SK-N-SH (cell line): ENCODE measurements around the gene CNN2. TPM values are rescaled to one million over a fixed set of nuclear protein-coding genes. Genes with fewer than 3 reads are reported as not detected.
A peak's percentile ranks its signal among the peaks of the same experiment; 100 is the strongest.

ENCODE experiments used
- CTCF ChIA-PET: fragments of 300-600, 350-600 bp; formaldehyde crosslinking; extraction: SDS; loops from one replicate; lab custom pipeline; 2021; lab: Yijun Ruan, JAX
- POLR2A ChIA-PET: fragments of 350-600 bp; sonication (Branson Sonifier 250); formaldehyde crosslinking; extraction: SDS; loops from one replicate; lab custom pipeline; 2020; ENCODE audit warnings: antibody characterized with exemption, inconsistent platforms; lab: Yijun Ruan, JAX
- DNase-seq: peaks from one replicate; pipeline ENCODE4 v3.0.0; 2012
- H2AFZ ChIP-seq: fragments of 200-600 bp; sonication (generic); 2 replicates; pipeline ENCODE4 v1.8.1; 2016; ENCODE audit warnings: antibody characterized with exemption, mild to moderate bottlenecking, low read depth
- H3F3A ChIP-seq: fragments of 200-600 bp; sonication (generic); replicated peaks from 2 replicates; pipeline ENCODE3; 2016; ENCODE audit warnings: antibody characterized with exemption, mild to moderate bottlenecking; ENCODE audit not compliant: insufficient read depth
- H3K27ac ChIP-seq, 2 experiments: fragments of 200-500 bp in 1 of 2; fragments of 200-600 bp in 1 of 2; sonication (Bioruptor generic) in 1 of 2; sonication (generic), shearing (Covaris generic) in 1 of 2; 2 replicates each; pipeline versions ENCODE4 v1.5.1 to v1.6.1; 2014 to 2016; ENCODE audit warnings: low read depth in 2 of 2, inconsistent platforms in 1 of 2, low read length in 1 of 2, mild to moderate bottlenecking in 1 of 2, mixed read lengths in 1 of 2
- H3K27me3 ChIP-seq: fragments of 200-600 bp; sonication (generic), shearing (Covaris generic); 2 replicates; pipeline ENCODE4 v1.6.1; 2016; ENCODE audit warnings: mixed run types; ENCODE audit not compliant: insufficient read depth
- H3K36me3 ChIP-seq, 2 experiments: fragments of 200-500 bp in 1 of 2; fragments of 200-600 bp in 1 of 2; sonication (Bioruptor generic) in 1 of 2; sonication (generic) in 1 of 2; replicated peaks in 1 of 2; 2 replicates each; pipeline versions ENCODE3 to v1.5.1; 2014 to 2016; ENCODE audit warnings: low read length in 1 of 2, mild to moderate bottlenecking in 1 of 2; ENCODE audit not compliant: insufficient read depth in 2 of 2, control insufficient read depth in 1 of 2
- H3K4me1 ChIP-seq, 2 experiments: fragments of 200-500 bp in 1 of 2; fragments of 200-600 bp in 1 of 2; sonication (Bioruptor generic) in 1 of 2; sonication (generic), shearing (Covaris generic) in 1 of 2; 2 replicates each; pipeline versions ENCODE4 v1.5.1 to v1.6.1; 2014 to 2016; ENCODE audit warnings: low read depth in 1 of 2, low read length in 1 of 2, mixed run types in 1 of 2; ENCODE audit not compliant: insufficient read depth in 2 of 2, control insufficient read depth in 1 of 2
- H3K4me2 ChIP-seq: fragments of 200-600 bp; sonication (generic), shearing (Covaris generic); 2 replicates; pipeline ENCODE4 v1.6.1; 2017; ENCODE audit warnings: mixed run types
- H3K4me3 ChIP-seq, 2 experiments: fragments of 200-500 bp in 1 of 2; fragments of 200-600 bp in 1 of 2; sonication (Bioruptor generic) in 1 of 2; sonication (generic), shearing (Covaris generic) in 1 of 2; 2 replicates each; pipeline versions ENCODE4 v1.5.1 to v1.8.1; 2014 to 2016; ENCODE audit warnings: low read depth in 2 of 2, inconsistent platforms in 1 of 2, low read length in 1 of 2, mild to moderate bottlenecking in 1 of 2, mixed read lengths in 1 of 2, moderate library complexity in 1 of 2
- H3K79me2 ChIP-seq: fragments of 200-600 bp; sonication (generic); 2 replicates; pipeline ENCODE4 v1.8.1; 2017; ENCODE audit warnings: mild to moderate bottlenecking; ENCODE audit not compliant: insufficient read depth
- H3K9ac ChIP-seq: fragments of 200-600 bp; sonication (generic); 2 replicates; pipeline ENCODE4 v1.6.1; 2017; ENCODE audit warnings: mixed run types
- H3K9me2 ChIP-seq: fragments of 200-600 bp; sonication (generic); 2 replicates; pipeline ENCODE4 v1.6.1; 2017; ENCODE audit warnings: mixed run types
- H3K9me3 ChIP-seq: fragments of 200-600 bp; sonication (generic); 2 replicates; pipeline ENCODE4 v1.6.1; 2017; ENCODE audit warnings: mixed run types, mild to moderate bottlenecking, moderate library complexity
- H4K20me1 ChIP-seq: fragments of 200-600 bp; sonication (generic); 2 replicates; pipeline ENCODE4 v1.6.1; 2017; ENCODE audit warnings: mild to moderate bottlenecking, mixed run types; ENCODE audit not compliant: insufficient read depth
- CHD2 ChIP-seq: fragments of 150-350 bp; IDR thresholded peaks from 2 replicates; pipeline ENCODE4 v1.6.1; 2018; ENCODE audit warnings: low read length; ENCODE audit not compliant: partially characterized antibody
- ELF1 ChIP-seq: IDR thresholded peaks from 2 replicates; pipeline ENCODE4 v1.4.0; 2012
- EZH2phosphoT487 ChIP-seq: fragments of 200-600 bp; sonication (generic); IDR thresholded peaks from 2 replicates; pipeline ENCODE4 v1.6.1; 2017; ENCODE audit warnings: low read depth, mixed run types, mild to moderate bottlenecking, antibody characterized with exemption, moderate library complexity, borderline replicate concordance
- FOXJ3 ChIP-seq: sonication (generic); formaldehyde crosslinking; IDR thresholded peaks from 2 replicates; pipeline ENCODE4 v1.5.1; 2020; ENCODE audit warnings: mild to moderate bottlenecking, missing genetic modification reagents
- FOXM1 ChIP-seq: IDR thresholded peaks from 2 replicates; pipeline ENCODE4 v1.4.0; 2012; ENCODE audit warnings: low read depth, mild to moderate bottlenecking
- GABPA ChIP-seq: IDR thresholded peaks from 2 replicates; pipeline ENCODE4 v1.4.0; 2012; ENCODE audit warnings: low read depth, mild to moderate bottlenecking
- JUND ChIP-seq: IDR thresholded peaks from 2 replicates; pipeline ENCODE4 v1.4.0; 2012
- MEF2A ChIP-seq: IDR thresholded peaks from 2 replicates; pipeline ENCODE4 v1.4.0; 2012; ENCODE audit warnings: low read depth, borderline replicate concordance
- MXI1 ChIP-seq: IDR thresholded peaks from 2 replicates; pipeline ENCODE4 v1.6.1; 2012; ENCODE audit warnings: mild to moderate bottlenecking, low read depth, low read length, improper control_type of control experiment
- NRF1 ChIP-seq: IDR thresholded peaks from 2 replicates; pipeline ENCODE4 v1.6.1; 2012; ENCODE audit warnings: low read depth, mild to moderate bottlenecking, low read length
- POLR2AphosphoS5 ChIP-seq: IDR thresholded peaks from 2 replicates; pipeline ENCODE4 v1.6.1; 2012; ENCODE audit warnings: low read depth, low read length
- RCOR1 ChIP-seq: fragments of 150-350 bp; IDR thresholded peaks from 2 replicates; pipeline ENCODE4 v1.6.1; 2017; ENCODE audit warnings: antibody characterized with exemption, low read length
- RFX5 ChIP-seq: IDR thresholded peaks from 2 replicates; pipeline ENCODE4 v1.6.1; 2012; ENCODE audit warnings: mild to moderate bottlenecking, improper control_type of control experiment, low read length
- SIN3A ChIP-seq: IDR thresholded peaks from 2 replicates; pipeline ENCODE4 v1.6.1; 2012; ENCODE audit warnings: low read depth, mild to moderate bottlenecking, low read length, moderate library complexity, borderline replicate concordance
- SMC3 ChIP-seq: IDR thresholded peaks from 2 replicates; pipeline ENCODE4 v1.6.1; 2012; ENCODE audit warnings: low read depth, low read length, improper control_type of control experiment
- TCF12 ChIP-seq: IDR thresholded peaks from 2 replicates; pipeline ENCODE4 v1.4.0; 2012
- TEAD4 ChIP-seq: IDR thresholded peaks from 2 replicates; pipeline ENCODE4 v1.4.0; 2012; ENCODE audit warnings: mild to moderate bottlenecking, borderline replicate concordance; ENCODE audit not compliant: insufficient read depth
- YY1 ChIP-seq: IDR thresholded peaks from 2 replicates; pipeline ENCODE4 v1.4.0; 2012; ENCODE audit warnings: low read depth, mild to moderate bottlenecking
- WGBS: methylation state at CpG from one replicate; pipeline ENCODE4 v1.1.6; 2017; ENCODE audit warnings: low lambda C conversion rate; 5-methylcytosine and 5-hydroxymethylcytosine counted together
- polyA plus RNA-seq, 3 experiments: library from polyadenylated mRNA; depleted of rRNA; stranded (reverse); fragments of >200 nt; gene quantifications; 2 replicates each; pipeline ENCODE4 v1.2.3, GENCODE V29; 2012
- TF ChIP-seq, protein P1 (sequence below): IDR thresholded peaks from 2 replicates; pipeline ENCODE4; 2012
- TF ChIP-seq, protein P2 (sequence below): fragments of 200-600 bp; sonication (generic); IDR thresholded peaks from 2 replicates; pipeline ENCODE4 v1.6.1; 2017; ENCODE audit warnings: antibody characterized with exemption, mild to moderate bottlenecking, moderate library complexity
- TF ChIP-seq, protein P3 (sequence below): IDR thresholded peaks from 2 replicates; pipeline ENCODE4 v1.4.0; 2012; ENCODE audit warnings: low read depth, borderline replicate concordance

CNN2 gene
- polyA plus RNA-seq, 1 of the 3 experiments (the other 2 are of a cell fraction): 279 TPM

DNA sequence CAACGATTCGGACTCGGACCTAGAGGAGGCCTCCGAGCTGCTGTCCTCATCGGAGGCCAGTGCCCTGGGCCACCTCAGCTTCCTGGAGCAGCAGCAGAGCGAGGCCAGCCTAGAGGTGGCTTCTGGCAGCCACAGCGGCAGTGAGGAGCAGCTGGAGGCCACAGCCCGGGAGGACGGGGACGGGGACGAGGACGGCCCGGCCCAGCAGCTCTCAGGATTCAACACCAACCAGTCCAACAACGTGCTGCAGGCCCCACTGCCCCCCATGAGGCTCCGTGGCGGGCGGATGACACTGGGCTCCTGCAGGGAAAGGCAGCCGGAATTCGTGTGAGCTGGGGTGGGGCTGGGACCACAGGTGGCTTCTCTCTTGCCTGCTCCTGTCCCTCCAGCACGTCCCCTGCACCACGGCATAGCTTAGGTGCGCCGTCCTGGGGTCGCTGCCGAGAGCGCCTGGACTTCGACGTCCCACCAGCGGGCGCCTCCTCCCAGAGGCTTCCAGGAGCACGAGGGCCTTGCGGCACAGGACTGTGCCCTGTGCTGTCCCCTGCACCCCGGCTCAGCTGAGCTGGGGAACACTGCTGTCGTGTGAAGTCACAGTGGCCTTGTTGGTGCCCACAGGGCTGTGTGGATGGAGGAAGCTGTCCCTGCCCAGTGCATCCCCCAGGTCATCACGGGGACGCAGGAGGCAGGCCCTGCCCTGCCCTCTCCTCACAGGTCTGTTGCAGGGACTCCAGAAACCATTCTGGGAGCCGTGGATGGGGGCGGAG lies 59.5 kb downstream of the CNN2 start:
- Histone ChIP-seq H2AFZ (no peak overlapping the region), H3K4me3 (no peak overlapping the region), H3K9me3 (no peaks in the 10 kb centered on the region), H3K36me3 (peaks cover 0 to 15% of the 10 kb centered on the region in 2 experiments), H3K9ac (no peak overlapping the region), H4K20me1 (no peaks in the 10 kb centered on the region), H3K4me1 (peaks cover 0 to 12% of the 10 kb centered on the region in 2 experiments; a peak in 2 of 4 replicates), H3K9me2 (no peaks in the 10 kb centered on the region), H3K27me3 (no peaks in the 10 kb centered on the region), H3K4me2 (no peak overlapping the region), H3F3A (peaks cover 13% of the 10 kb centered on the region), H3K27ac (no peak overlapping the region), H3K79me2 (no peaks in the 10 kb centered on the region)
- POLR2A ChIA-PET: interaction anchor here (0.5 to 1.9 kb wide), 2 partner anchors 11 to 246 kb away, joined by 3 to 5 read pairs; no protein-coding TSS in a partner anchor
- CTCF ChIA-PET: interaction anchor here (1.3 to 2.0 kb wide), 5 partner anchors 16 to 158 kb away, joined by 5 read pairs; no protein-coding TSS in a partner anchor
- peak; percentile 12 for TF ChIP-seq POLR2AphosphoS5
- TF ChIP-seq, protein P1, sequence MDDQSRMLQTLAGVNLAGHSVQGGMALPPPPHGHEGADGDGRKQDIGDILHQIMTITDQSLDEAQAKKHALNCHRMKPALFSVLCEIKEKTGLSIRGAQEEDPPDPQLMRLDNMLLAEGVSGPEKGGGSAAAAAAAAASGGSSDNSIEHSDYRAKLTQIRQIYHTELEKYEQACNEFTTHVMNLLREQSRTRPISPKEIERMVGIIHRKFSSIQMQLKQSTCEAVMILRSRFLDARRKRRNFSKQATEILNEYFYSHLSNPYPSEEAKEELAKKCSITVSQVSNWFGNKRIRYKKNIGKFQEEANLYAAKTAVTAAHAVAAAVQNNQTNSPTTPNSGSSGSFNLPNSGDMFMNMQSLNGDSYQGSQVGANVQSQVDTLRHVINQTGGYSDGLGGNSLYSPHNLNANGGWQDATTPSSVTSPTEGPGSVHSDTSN: no peak
- no peak for TF ChIP-seq SMC3
- TF ChIP-seq RCOR1: no peak
- TF ChIP-seq FOXJ3 (CRISPR knock-in tag): no peak
- no peak for TF ChIP-seq NRF1
- no peak for DNase-seq
- 67% methylated on average over 17 of the region's 38 CpGs for WGBS

DNA sequence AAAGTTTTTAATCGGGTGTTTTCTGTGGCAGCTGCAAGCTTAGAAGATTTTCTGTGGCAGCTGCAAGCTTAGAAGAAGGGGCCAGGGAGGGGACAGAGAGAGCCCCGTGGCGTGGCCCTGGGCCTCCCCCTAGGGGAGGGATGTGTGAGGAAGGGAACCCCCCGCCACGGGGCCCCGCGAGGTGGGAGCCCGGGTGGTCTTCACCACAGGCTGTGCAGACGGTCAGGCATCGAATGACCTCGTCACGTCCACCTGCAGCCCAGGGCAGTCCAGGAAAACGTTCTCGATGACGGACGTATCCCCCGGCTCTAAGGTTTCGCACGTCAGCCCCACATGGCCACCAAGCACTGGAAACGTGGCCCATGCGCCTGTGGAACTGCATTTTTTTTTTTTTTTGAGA lies 60.2 kb downstream of the CNN2 start:
- Histone ChIP-seq H3K4me2 (no peak overlapping the region), H3K27me3 (no peaks in the 10 kb centered on the region), H3K27ac (no peak overlapping the region), H3K4me3 (no peak overlapping the region), H3K9ac (no peak overlapping the region), H3K9me2 (no peaks in the 10 kb centered on the region), H4K20me1 (no peaks in the 10 kb centered on the region), H3K9me3 (no peaks in the 10 kb centered on the region), H3K4me1 (peaks cover 0 to 9% of the 10 kb centered on the region in 2 experiments; a peak in 2 of 4 replicates), H2AFZ (no peak overlapping the region), H3F3A (peaks cover 13% of the 10 kb centered on the region), H3K79me2 (no peaks in the 10 kb centered on the region), H3K36me3 (peaks cover 0 to 20% of the 10 kb centered on the region in 2 experiments)
- 92% methylated on average over 13 of the region's 21 CpGs for WGBS
- ChIA-PET POLR2A (no interaction called here), CTCF (interaction anchor here (1.4 to 2.0 kb wide), 2 partner anchors 15 to 134 kb away, joined by 5 read pairs; no protein-coding TSS in a partner anchor)
- TF ChIP-seq YY1: no peak
- TF ChIP-seq CHD2: no peak
- no peak for TF ChIP-seq FOXM1
- no peak for TF ChIP-seq RFX5
- TF ChIP-seq ELF1: no peak
- no peak for TF ChIP-seq RCOR1
- TF ChIP-seq SIN3A: no peak
- no peak for TF ChIP-seq NRF1
- TF ChIP-seq FOXJ3 (CRISPR knock-in tag): no peak
- no peak for TF ChIP-seq JUND
- no peak for TF ChIP-seq TEAD4
- TF ChIP-seq, protein P2, sequence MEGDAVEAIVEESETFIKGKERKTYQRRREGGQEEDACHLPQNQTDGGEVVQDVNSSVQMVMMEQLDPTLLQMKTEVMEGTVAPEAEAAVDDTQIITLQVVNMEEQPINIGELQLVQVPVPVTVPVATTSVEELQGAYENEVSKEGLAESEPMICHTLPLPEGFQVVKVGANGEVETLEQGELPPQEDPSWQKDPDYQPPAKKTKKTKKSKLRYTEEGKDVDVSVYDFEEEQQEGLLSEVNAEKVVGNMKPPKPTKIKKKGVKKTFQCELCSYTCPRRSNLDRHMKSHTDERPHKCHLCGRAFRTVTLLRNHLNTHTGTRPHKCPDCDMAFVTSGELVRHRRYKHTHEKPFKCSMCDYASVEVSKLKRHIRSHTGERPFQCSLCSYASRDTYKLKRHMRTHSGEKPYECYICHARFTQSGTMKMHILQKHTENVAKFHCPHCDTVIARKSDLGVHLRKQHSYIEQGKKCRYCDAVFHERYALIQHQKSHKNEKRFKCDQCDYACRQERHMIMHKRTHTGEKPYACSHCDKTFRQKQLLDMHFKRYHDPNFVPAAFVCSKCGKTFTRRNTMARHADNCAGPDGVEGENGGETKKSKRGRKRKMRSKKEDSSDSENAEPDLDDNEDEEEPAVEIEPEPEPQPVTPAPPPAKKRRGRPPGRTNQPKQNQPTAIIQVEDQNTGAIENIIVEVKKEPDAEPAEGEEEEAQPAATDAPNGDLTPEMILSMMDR: no peak
- TF ChIP-seq, protein P1: no peak
- TF ChIP-seq EZH2phosphoT487: no peak
- TF ChIP-seq MXI1: no peak
- TF ChIP-seq TCF12: no peak
- TF ChIP-seq SMC3: no peak
- TF ChIP-seq GABPA: no peak
- TF ChIP-seq MEF2A: no peak
- TF ChIP-seq, protein P3, sequence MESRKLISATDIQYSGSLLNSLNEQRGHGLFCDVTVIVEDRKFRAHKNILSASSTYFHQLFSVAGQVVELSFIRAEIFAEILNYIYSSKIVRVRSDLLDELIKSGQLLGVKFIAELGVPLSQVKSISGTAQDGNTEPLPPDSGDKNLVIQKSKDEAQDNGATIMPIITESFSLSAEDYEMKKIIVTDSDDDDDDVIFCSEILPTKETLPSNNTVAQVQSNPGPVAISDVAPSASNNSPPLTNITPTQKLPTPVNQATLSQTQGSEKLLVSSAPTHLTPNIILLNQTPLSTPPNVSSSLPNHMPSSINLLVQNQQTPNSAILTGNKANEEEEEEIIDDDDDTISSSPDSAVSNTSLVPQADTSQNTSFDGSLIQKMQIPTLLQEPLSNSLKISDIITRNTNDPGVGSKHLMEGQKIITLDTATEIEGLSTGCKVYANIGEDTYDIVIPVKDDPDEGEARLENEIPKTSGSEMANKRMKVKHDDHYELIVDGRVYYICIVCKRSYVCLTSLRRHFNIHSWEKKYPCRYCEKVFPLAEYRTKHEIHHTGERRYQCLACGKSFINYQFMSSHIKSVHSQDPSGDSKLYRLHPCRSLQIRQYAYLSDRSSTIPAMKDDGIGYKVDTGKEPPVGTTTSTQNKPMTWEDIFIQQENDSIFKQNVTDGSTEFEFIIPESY: no peak
- DNase-seq: no peak
